A673 (cell line): ENCODE data around the gene SPAST.
"Not testable (repeated sequence)": the region's sequence is repeated elsewhere in the genome, so short reads cannot be mapped to it uniquely, and the experiment has no call there.

Experiments used
- CTCF ChIP-seq: fragments of 300-800, 200-600 bp; sonication (generic); conservative IDR thresholded peaks from 2 replicates; pipeline ENCODE4 v1.5.1; 2017; ENCODE audit warnings: low read depth, mild to moderate bottlenecking, antibody characterized with exemption, low read length, moderate library complexity, mixed read lengths
- EZH2 ChIP-seq: fragments of 200-600 bp; sonication (generic); IDR thresholded peaks from 2 replicates; pipeline ENCODE4 v1.6.1; 2017; ENCODE audit warnings: borderline replicate concordance, low read depth, mild to moderate bottlenecking, mixed read lengths, antibody characterized with exemption, low read length; ENCODE audit not compliant: poor library complexity, severe bottlenecking

DNA sequence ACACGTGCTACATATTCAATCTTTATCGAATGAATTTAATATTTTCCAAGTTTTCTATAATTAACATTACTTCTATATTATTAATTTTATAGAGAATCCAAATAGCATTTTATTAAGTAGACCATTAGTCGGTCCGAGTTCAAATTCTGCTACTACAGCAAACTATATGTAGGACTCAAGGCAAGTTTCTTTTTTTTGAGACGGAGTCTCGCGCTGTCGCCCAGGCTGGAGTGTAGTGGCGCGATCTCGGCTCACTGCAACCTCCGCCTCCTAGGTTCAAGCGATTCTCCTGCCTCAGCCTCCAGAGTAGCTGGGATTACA lies 101.6 kb downstream of the SPAST start:
- not testable (repeated sequence) for TF ChIP-seq CTCF, EZH2
